Measurements from ENCODE around the gene EPS8L3.
"Not testable (repeated sequence)": the region's sequence is repeated elsewhere in the genome, so short reads cannot be mapped to it uniquely, and the experiment has no call there.

The EPS8L3 gene

GRCh38 chr1:109702940-109703339 is 60.8 kb downstream of the EPS8L3 start:
- H3K36me3 ChIP-seq (replicated peaks); in situ Hi-C loops (cut with MboI; ENCODE audit: low sequenced_read_pairs); H3K4me3 ChIP-seq; H3K4me1 ChIP-seq; H3K9me3 ChIP-seq; DNase-seq (ENCODE audit: low spot score in 2 of 2); H3K27me3 ChIP-seq (ENCODE audit: low read depth): not testable (repeated sequence)
